ENCODE measurements around the gene CTDSPL. TPM values are rescaled to one million over a fixed set of nuclear protein-coding genes. Genes with fewer than 3 reads are reported as not detected.

CTDSPL gene
- total and polyA plus RNA-seq, 10 of the 15 experiments (the other 5 are each of a cell fraction or from before 2014, with no cell fraction given) = 0.05 to 0.51 (median 0.18) TPM; not detected in 6

DNA sequence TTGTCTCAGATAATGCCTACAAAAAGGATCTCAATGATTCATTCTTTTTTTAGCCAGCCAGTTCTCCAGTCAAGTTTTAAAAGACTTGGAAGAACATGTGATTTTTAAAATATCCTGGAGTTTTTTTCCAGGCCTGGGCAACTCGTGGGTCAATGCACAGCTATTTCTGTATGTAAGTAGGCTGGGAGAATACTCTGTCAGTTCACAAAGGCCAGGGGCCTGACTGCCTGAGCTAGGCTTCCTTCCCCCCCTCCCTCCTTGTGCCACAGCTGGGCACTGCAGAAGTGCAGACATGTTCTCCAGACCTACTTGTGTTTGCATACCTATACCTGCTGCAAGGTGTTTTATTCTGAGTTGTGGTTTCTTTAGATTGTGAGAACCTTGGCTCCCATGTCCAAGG, 43.7 kb downstream of the CTDSPL start (continued):
- TF ChIP-seq, protein P1, sequence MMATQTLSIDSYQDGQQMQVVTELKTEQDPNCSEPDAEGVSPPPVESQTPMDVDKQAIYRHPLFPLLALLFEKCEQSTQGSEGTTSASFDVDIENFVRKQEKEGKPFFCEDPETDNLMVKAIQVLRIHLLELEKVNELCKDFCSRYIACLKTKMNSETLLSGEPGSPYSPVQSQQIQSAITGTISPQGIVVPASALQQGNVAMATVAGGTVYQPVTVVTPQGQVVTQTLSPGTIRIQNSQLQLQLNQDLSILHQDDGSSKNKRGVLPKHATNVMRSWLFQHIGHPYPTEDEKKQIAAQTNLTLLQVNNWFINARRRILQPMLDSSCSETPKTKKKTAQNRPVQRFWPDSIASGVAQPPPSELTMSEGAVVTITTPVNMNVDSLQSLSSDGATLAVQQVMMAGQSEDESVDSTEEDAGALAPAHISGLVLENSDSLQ (IDR thresholded peaks at IDR 0.05) = no peak
- TF ChIP-seq, protein P2, sequence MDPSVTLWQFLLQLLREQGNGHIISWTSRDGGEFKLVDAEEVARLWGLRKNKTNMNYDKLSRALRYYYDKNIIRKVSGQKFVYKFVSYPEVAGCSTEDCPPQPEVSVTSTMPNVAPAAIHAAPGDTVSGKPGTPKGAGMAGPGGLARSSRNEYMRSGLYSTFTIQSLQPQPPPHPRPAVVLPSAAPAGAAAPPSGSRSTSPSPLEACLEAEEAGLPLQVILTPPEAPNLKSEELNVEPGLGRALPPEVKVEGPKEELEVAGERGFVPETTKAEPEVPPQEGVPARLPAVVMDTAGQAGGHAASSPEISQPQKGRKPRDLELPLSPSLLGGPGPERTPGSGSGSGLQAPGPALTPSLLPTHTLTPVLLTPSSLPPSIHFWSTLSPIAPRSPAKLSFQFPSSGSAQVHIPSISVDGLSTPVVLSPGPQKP (IDR thresholded peaks at IDR 0.05; ENCODE audit: low read depth, low read length) = no peak
- TF ChIP-seq, protein P3, sequence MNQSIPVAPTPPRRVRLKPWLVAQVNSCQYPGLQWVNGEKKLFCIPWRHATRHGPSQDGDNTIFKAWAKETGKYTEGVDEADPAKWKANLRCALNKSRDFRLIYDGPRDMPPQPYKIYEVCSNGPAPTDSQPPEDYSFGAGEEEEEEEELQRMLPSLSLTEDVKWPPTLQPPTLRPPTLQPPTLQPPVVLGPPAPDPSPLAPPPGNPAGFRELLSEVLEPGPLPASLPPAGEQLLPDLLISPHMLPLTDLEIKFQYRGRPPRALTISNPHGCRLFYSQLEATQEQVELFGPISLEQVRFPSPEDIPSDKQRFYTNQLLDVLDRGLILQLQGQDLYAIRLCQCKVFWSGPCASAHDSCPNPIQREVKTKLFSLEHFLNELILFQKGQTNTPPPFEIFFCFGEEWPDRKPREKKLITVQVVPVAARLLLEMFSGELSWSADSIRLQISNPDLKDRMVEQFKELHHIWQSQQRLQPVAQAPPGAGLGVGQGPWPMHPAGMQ (IDR thresholded peaks at IDR 0.05; ENCODE audit: borderline replicate concordance) = no peak
- no peak for TF ChIP-seq ASH2L (IDR thresholded peaks at IDR 0.05; ENCODE audit: borderline replicate concordance, low read depth)

DNA sequence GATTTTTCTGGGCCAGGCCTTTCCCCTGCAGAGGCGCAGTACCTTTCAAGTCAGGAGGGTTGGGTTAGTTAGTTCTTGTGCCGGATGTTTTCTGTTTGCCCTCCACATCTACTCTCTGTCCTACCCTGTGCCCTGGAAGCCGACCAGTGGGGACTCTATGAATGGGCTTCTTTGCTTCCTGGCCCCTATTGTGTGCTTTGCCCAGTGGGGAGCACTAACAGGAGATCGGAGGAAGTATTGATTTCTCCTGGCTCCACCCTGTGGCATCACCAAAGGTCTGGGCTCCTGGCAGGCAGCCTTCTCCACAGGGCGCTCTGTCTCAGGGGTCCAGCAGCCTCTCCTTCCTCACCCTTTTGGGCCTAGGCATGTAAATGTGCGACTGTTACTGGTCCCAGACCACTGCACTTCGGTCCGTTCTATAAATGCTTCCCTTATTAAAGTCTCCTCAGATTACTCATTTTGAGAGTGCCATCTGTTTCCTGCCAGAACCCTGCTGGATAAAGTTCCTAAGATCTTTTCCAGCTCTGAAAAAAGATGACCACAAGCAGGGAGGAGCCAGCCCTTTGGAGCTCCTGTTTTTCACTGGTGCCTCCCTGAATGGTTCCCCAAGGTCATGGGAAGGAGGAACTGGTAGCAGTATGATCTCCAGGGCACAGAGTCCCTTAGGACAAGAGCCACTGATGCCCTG, 44.5 kb downstream of the CTDSPL start:
- no TSS peak for BruUV-seq (replicated peaks)
- Histone ChIP-seq H3K4me3 (no peak overlapping the region), H3K27ac (ENCODE audit: control insufficient read depth, insufficient read depth) (peak overlapping the region; percentile 8; the same call in 1 of the 2 replicates), H3K9me3 (replicated peaks; ENCODE audit: control insufficient read depth, insufficient read depth, low read length) (no peaks in the 10 kb centered on the region; the same call in 2 of the 3 replicates), H3K4me2 (ENCODE audit: control insufficient read depth, insufficient read depth) (peak overlapping the region; percentile 53), H3K4me1 (ENCODE audit: control insufficient read depth, insufficient read depth, low read length) (peaks cover 29% of the 10 kb centered on the region), H3K79me2 (ENCODE audit: control insufficient read depth, insufficient read depth, low read length) (no peaks in the 10 kb centered on the region), H3K9ac (ENCODE audit: control insufficient read depth, insufficient read depth, low read length) (no peak overlapping the region), H4K20me1 (ENCODE audit: control insufficient read depth, insufficient read depth) (no peaks in the 10 kb centered on the region), H3K36me3 (ENCODE audit: control insufficient read depth in 2 of 2, insufficient read depth in 2 of 2, low read length in 1 of 2) (no peaks in the 10 kb centered on the region), H2AFZ (ENCODE audit: control insufficient read depth, low read depth, low read length) (no peak overlapping the region), H3K27me3 (replicated peaks in 1 of 2; ENCODE audit: control insufficient read depth in 2 of 2, insufficient read depth in 2 of 2, low read length in 1 of 2) (no peaks in the 10 kb centered on the region)
- RAD21 ChIA-PET (ENCODE audit: unreplicated experiment) = interaction anchor here (1.0 kb wide), 1 partner anchor 61 kb away, joined by 5 read pairs; no protein-coding TSS in a partner anchor
- TF ChIP-seq SPI1 (IDR thresholded peaks at IDR 0.05; ENCODE audit: borderline replicate concordance, insufficient read depth, low read depth, low read length) (0 out of 2 replicates have a peak, but pooled peaks have one; percentile 6), PAX8 (IDR thresholded peaks at IDR 0.05) (no peak), TCF12 (IDR thresholded peaks at IDR 0.05; ENCODE audit: low read depth, low read length) (no peak)
- SMC1A ChIA-PET (ENCODE audit: uncharacterized antibody, unreplicated experiment) = interaction anchor here (0.5 to 1.4 kb wide), 4 partner anchors 10 to 62 kb away, joined by 3 to 5 read pairs (median 4); no protein-coding TSS in a partner anchor
- CTCF ChIA-PET = interaction anchor here (1.6 to 4.5 kb wide), 2 partner anchors 51 to 59 kb away, joined by 4 to 24 read pairs; no protein-coding TSS in a partner anchor
- intact Hi-C loops (cut with micrococcal nuclease; ENCODE audit: unreplicated experiment) (loop anchor here (5.0 kb wide), 1 partner anchor 49 kb away; no protein-coding TSS in a partner anchor), in situ Hi-C loops (cut with MboI) (no loop called here)
- ATAC-seq = no peak
- no peak for DNase-seq (ENCODE audit: low read depth, low spot score)
- WGBS (ENCODE audit: insufficient coverage, insufficient replicate concordance, low lambda C conversion rate, missing lambda C conversion rate) = 38% methylated on average over 8 of the region's 8 CpGs
- no peak for FAIRE-seq
- POLR2A ChIA-PET = no interaction called here

All from GM12878 (cell line).